LNCAP (cell line): ENCODE data around the gene ST14.

Source experiments
- CTCF ChIP-seq: fragments of 450-650 bp; IDR thresholded peaks from 2 replicates; pipeline ENCODE4 v1.5.1; 2017; ENCODE audit warnings: mild to moderate bottlenecking

ST14 gene

GRCh38 chr11:130139401-130139800 is 20.2 kb upstream of the ST14 start:
- TF ChIP-seq CTCF, result no peak

DNA sequence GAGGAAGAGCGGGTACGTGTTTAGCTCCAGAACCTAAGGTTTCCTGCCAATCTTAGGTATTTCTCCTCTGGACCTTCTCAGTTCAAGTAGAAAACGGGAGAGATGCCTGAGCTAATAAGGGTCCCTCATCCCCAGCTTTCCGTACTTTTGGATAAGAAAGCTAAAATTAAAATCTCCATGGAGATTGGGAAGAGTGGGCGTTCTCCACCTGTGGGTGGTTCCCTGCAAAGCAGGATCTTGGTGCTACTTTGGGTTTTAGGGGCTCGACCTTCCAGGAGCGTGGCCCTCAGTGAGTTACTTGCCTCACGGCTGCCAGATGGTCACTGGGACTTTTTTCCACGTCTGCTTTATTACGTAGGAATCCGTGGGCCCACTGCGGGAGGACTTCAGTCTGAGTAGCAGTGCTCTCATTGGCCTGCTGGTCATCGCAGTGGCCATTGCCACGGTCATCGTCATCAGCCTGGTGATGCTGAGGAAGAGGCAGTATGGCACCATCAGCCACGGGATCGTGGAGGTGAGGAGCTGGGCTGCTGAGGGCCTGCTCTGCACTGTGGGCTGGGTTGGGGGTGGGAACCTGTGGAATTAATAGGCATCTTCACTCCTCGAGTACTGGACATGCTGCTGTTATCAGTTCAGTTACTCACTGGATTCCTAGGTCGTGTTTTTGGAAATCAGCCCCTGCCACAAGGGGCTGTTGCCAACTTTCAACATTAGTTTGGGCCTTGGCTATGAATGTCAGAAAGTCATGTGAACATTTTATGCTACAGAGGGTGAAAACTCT is 17.8 kb upstream of the ST14 start:
- no peak for TF ChIP-seq CTCF

DNA sequence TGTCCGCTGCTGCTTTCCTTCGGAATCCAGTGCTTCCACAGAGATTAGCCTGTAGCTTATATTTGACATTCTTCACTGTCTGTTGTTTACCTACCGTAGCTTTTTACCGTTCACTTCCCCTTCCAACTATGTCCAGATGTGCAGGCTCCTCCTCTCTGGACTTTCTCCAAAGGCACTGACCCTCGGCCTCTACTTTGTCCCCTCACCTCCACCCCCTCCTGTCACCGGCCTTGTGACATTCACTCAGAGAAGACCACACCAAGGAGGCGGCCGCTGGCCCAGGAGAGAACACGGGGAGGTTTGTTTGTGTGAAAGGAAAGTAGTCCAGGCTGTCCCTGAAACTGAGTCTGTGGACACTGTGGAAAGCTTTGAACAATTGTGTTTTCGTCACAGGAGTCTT is 15.4 kb upstream of the ST14 start:
- no peak for TF ChIP-seq CTCF

- no peak for TF ChIP-seq CTCF
These were observed 14.7 kb upstream of the ST14 start for GRCh38 chr11:130144861-130145281.

- TF ChIP-seq CTCF, result no peak
These were observed 14.2 kb upstream of the ST14 start for GRCh38 chr11:130145311-130145812.

- TF ChIP-seq CTCF, result no peak
These were observed 13.4 kb upstream of the ST14 start for GRCh38 chr11:130145975-130146776.

- no peak for TF ChIP-seq CTCF
These were observed 12.8 kb upstream of the ST14 start for GRCh38 chr11:130146796-130147195.
